ENCODE measurements around the gene CHRNA4. TPM values are rescaled to one million over a fixed set of nuclear protein-coding genes. Genes with fewer than 3 reads are reported as not detected.

Gene CHRNA4
- total and polyA plus RNA-seq, 11 donors, result 0.06 to 1.5 (median 0.37) TPM; not detected in 5

GRCh38 chr20:63357921-63358905, 2.9 kb downstream of the CHRNA4 start:
- Histone ChIP-seq H3K4me3 (no peak overlapping the region), H3K27me3 (peaks cover 14 to 53% (median 25%) of the 10 kb centered on the region in 9 donors), H3K9me3 (no peaks in the 10 kb centered on the region), H3K4me1 (peaks cover 0 to 34% (median 3%) of the 10 kb centered on the region in 12 donors), H3K27ac (no peak overlapping the region), H3K36me3 (no peaks in the 10 kb centered on the region)
- peak; percentile 57 to 89 (median 79) for DNase-seq
- 57 to 65% (median 62%) methylated on average over 17 to 26 of the region's 26 CpGs for WGBS, 4 donors
- TF ChIP-seq POLR2A (IDR thresholded peaks at IDR 0.05), result no peak
- no peak for TF ChIP-seq CTCF (IDR thresholded peaks at IDR 0.05)
- intact Hi-C loops (cut with DNase I), result no loop called here
- ATAC-seq, result peak; percentile 73 to 93 (median 84)

GRCh38 chr20:63356931-63357879, 3.9 kb downstream of the CHRNA4 start:
- Histone ChIP-seq H3K36me3 (no peaks in the 10 kb centered on the region), H3K4me1 (peaks cover 0 to 44% (median 7%) of the 10 kb centered on the region in 12 donors), H3K27ac (no peak overlapping the region), H3K27me3 (peaks cover 14 to 43% (median 20%) of the 10 kb centered on the region in 9 donors), H3K4me3 (no peak overlapping the region), H3K9me3 (no peaks in the 10 kb centered on the region)
- 61 to 77% (median 68%) methylated on average over 23 to 30 of the region's 30 CpGs for WGBS, 4 donors
- intact Hi-C loops (cut with DNase I), result no loop called here
- DNase-seq (peak in 1 of 5 donors; percentile 36), ATAC-seq (peak; percentile 24 to 31 (median 24))
- TF ChIP-seq CTCF (IDR thresholded peaks at IDR 0.05) (no peak), POLR2A (IDR thresholded peaks at IDR 0.05) (no peak)

- H3K9me3 ChIP-seq, result no peaks in the 10 kb centered on the region
- H3K27me3 ChIP-seq, result peaks cover 10 to 36% (median 14%) of the 10 kb centered on the region in 9 donors
- TF ChIP-seq POLR2A (IDR thresholded peaks at IDR 0.05), result no peak
- TF ChIP-seq CTCF (IDR thresholded peaks at IDR 0.05), result no peak
- H3K36me3 ChIP-seq, result no peaks in the 10 kb centered on the region
- 88 to 93% (median 92%) methylated on average over 7 to 8 of the region's 8 CpGs for WGBS, 4 donors
- peaks cover 0 to 47% (median 8%) of the 10 kb centered on the region in 12 donors for H3K4me1 ChIP-seq
- DNase-seq, result peak in 1 of 5 donors; percentile 46
- intact Hi-C loops (cut with DNase I), result no loop called here
- no peak overlapping the region for H3K4me3 ChIP-seq
- H3K27ac ChIP-seq, result no peak overlapping the region
- ATAC-seq, result no peak
These were observed 4.6 kb downstream of the CHRNA4 start for GRCh38 chr20:63356511-63356910.
